HFFc6 (cell line): ENCODE measurements around the gene VGLL1. TPM values are rescaled to one million over a fixed set of nuclear protein-coding genes. Genes with fewer than 3 reads are reported as not detected.

ENCODE experiments used
- DNase-seq: peaks from one replicate; pipeline ENCODE4 v3.0.0-alpha.2; 2018
- H3K27ac Mint-ChIP-seq: 2 replicates; pipeline ENCODE4 v1.8.0; 2020; ENCODE audit warnings: mild to moderate bottlenecking, mixed read lengths
- H3K27me3 Mint-ChIP-seq: 2 replicates; pipeline ENCODE4 v1.8.0; 2021; ENCODE audit warnings: mild to moderate bottlenecking, moderate library complexity, mixed read lengths; ENCODE audit not compliant: insufficient read depth
- H3K36me3 Mint-ChIP-seq: 2 replicates; pipeline ENCODE4 v1.8.0; 2021; ENCODE audit warnings: low read depth, mixed read lengths
- H3K4me1 Mint-ChIP-seq: 2 replicates; pipeline ENCODE4 v1.8.0; 2020; ENCODE audit warnings: low read depth, mixed read lengths
- H3K4me3 Mint-ChIP-seq: 2 replicates; pipeline ENCODE4 v1.8.0; 2020; ENCODE audit warnings: mild to moderate bottlenecking, moderate library complexity, mixed read lengths
- H3K9me3 Mint-ChIP-seq: 2 replicates; pipeline ENCODE4 v1.8.0; 2020; ENCODE audit warnings: mild to moderate bottlenecking, mixed read lengths
- CTCF ChIP-seq: fragments of 200-600 bp; sonication (generic); IDR thresholded peaks from 2 replicates; pipeline ENCODE4 v1.5.0; 2021; ENCODE audit warnings: antibody characterized with exemption, mild to moderate bottlenecking
- total RNA-seq, 6 experiments: library from RNA; stranded (reverse); fragmentation: NEBNext Ultra II Directional; extraction: Animal tissue kit (Norgen Biotek cat#: 25700); gene quantifications; 2 replicates in 1 of 6; 3 replicates in 5 of 6; pipeline ENCODE4 v1.2.3, GENCODE V29; 2021

Gene VGLL1
- total RNA-seq, 6 experiments from 2014 or later: not detected

DNA sequence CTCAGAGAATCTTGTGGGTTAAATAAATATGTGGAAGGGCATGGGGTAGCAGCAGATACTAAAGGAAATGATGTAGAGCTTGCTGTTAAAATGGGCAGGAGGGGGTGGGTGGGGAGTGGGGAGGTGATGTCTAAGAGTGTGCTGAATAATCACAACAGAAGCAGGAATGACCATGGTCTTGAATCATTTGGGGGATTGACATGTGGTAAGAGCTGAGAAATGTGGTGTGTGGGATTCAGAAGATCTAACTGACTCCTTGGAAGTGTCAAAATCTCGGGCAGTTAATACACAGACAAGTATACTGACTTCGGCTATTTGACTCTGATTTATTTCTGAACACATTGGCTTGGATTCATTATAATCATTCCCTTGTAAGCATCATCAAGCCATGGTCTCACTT is 6.8 kb downstream of the VGLL1 start:
- Mint-ChIP-seq H3K9me3 (no peaks in the 10 kb centered on the region), H3K4me1 (no peaks in the 10 kb centered on the region), H3K27ac (no peak overlapping the region), H3K27me3 (peaks cover 7% of the 10 kb centered on the region), H3K36me3 (no peaks in the 10 kb centered on the region), H3K4me3 (no peak overlapping the region)
- no peak for DNase-seq
- TF ChIP-seq CTCF: no peak

GRCh38 chrX:136540226-136540625 is 8.2 kb downstream of the VGLL1 start:
- Mint-ChIP-seq H3K27ac (no peak overlapping the region), H3K27me3 (peaks cover 9% of the 10 kb centered on the region), H3K4me1 (no peaks in the 10 kb centered on the region), H3K36me3 (no peaks in the 10 kb centered on the region), H3K4me3 (no peak overlapping the region), H3K9me3 (no peaks in the 10 kb centered on the region)
- no peak for DNase-seq
- no peak for TF ChIP-seq CTCF

GRCh38 chrX:136541294-136541693 is 9.3 kb downstream of the VGLL1 start:
- Mint-ChIP-seq H3K36me3 (no peaks in the 10 kb centered on the region), H3K9me3 (no peaks in the 10 kb centered on the region), H3K4me1 (no peaks in the 10 kb centered on the region), H3K27ac (no peak overlapping the region), H3K4me3 (no peak overlapping the region), H3K27me3 (peaks cover 11% of the 10 kb centered on the region)
- no peak for TF ChIP-seq CTCF
- no peak for DNase-seq

GRCh38 chrX:136542281-136542680 is 10.3 kb downstream of the VGLL1 start:
- no peaks in the 10 kb centered on the region for H3K9me3 Mint-ChIP-seq
- H3K4me3 Mint-ChIP-seq: no peak overlapping the region

GRCh38 chrX:136546371-136546781 is 14.4 kb downstream of the VGLL1 start:
- H3K4me3 Mint-ChIP-seq: no peak overlapping the region
- no peak overlapping the region for H3K27ac Mint-ChIP-seq
- H3K9me3 Mint-ChIP-seq: no peaks in the 10 kb centered on the region
- H3K36me3 Mint-ChIP-seq: no peaks in the 10 kb centered on the region
- H3K4me1 Mint-ChIP-seq: no peaks in the 10 kb centered on the region
- DNase-seq: no peak
- no peak for TF ChIP-seq CTCF
- H3K27me3 Mint-ChIP-seq: peaks cover 13% of the 10 kb centered on the region

More at GRCh38 chrX:136542281-136542680, 10.3 kb downstream of the VGLL1 start:
- peaks cover 11% of the 10 kb centered on the region for H3K27me3 Mint-ChIP-seq
- no peaks in the 10 kb centered on the region for H3K4me1 Mint-ChIP-seq
- no peaks in the 10 kb centered on the region for H3K36me3 Mint-ChIP-seq
- DNase-seq: no peak
- no peak overlapping the region for H3K27ac Mint-ChIP-seq
- no peak for TF ChIP-seq CTCF

DNA sequence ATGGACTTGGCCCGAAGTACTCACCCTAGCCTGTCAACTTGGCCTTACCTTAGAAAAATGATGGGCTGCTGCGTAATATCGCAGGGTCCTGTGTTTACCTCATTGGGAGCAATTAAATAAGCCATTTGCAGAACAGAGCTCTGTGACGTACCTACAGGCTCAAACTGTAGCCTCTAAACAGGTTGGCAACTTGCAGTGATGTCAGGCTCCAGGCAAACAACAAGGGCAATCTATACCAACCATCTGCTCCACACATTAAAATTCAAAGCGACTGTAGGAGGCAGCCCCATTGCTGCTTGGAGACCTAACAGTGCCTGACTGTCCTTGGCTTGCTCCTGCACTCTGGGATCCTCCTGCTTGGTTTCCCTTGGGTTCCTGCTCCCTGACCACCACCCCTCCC is 17.2 kb downstream of the VGLL1 start:
- H3K36me3 Mint-ChIP-seq: no peaks in the 10 kb centered on the region
- no peak for TF ChIP-seq CTCF
- peaks cover 13% of the 10 kb centered on the region for H3K27me3 Mint-ChIP-seq
- no peaks in the 10 kb centered on the region for H3K9me3 Mint-ChIP-seq
- no peak overlapping the region for H3K4me3 Mint-ChIP-seq
- DNase-seq: no peak
- H3K27ac Mint-ChIP-seq: no peak overlapping the region
- H3K4me1 Mint-ChIP-seq: no peaks in the 10 kb centered on the region
